ENCODE data around the gene SYT15.

GRCh38 chr10:46539596-46540411 lies 39.1 kb upstream of the SYT15 start:
- TF ChIP-seq HDGF (IDR thresholded peaks at IDR 0.05) (no peak), CTCF (IDR thresholded peaks at IDR 0.05 in 2 of 3, conservative IDR thresholded peaks at IDR 0.05 in 1 of 3; ENCODE audit: control insufficient read depth in 2 of 3, extremely low read depth in 1 of 3, insufficient read depth in 1 of 3, low read depth in 3 of 3, low read length in 3 of 3) (no peak), TBL1XR1 (IDR thresholded peaks at IDR 0.05; ENCODE audit: low read depth, low read length) (no peak), GABPA (IDR thresholded peaks at IDR 0.05; ENCODE audit: low read depth) (no peak), EZH2 (IDR thresholded peaks at IDR 0.05; ENCODE audit: borderline replicate concordance, control insufficient read depth, low read depth, low read length) (no peak), TAF1 (IDR thresholded peaks at IDR 0.05; ENCODE audit: borderline replicate concordance, low read depth, low read length) (no peak)
